Measurements from ENCODE around the gene OR52E2. TPM values are rescaled to one million over a fixed set of nuclear protein-coding genes. Genes with fewer than 3 reads are reported as not detected.

Gene OR52E2
- total RNA-seq, 1 experiment from 2014 or later, result not detected

- no peaks in the 10 kb centered on the region for H3K36me3 Mint-ChIP-seq (ENCODE audit: insufficient read depth, unreplicated experiment)
- H3K27ac Mint-ChIP-seq (ENCODE audit: unreplicated experiment), result no peak overlapping the region
- DNase-seq, result no peak
- H3K27me3 Mint-ChIP-seq (ENCODE audit: unreplicated experiment), result no peaks in the 10 kb centered on the region
- CTCF ChIA-PET, result no interaction called here
- no peaks in the 10 kb centered on the region for H3K4me1 Mint-ChIP-seq (ENCODE audit: low read depth, unreplicated experiment)
- intact Hi-C loops (cut with micrococcal nuclease; ENCODE audit: unreplicated experiment), result no loop called here
- peaks cover 2% of the 10 kb centered on the region for H3K9me3 Mint-ChIP-seq (ENCODE audit: low read depth, unreplicated experiment)
- H3K4me3 Mint-ChIP-seq (ENCODE audit: low read depth, unreplicated experiment), result no peak overlapping the region
- BruUV-seq (replicated peaks), result no TSS peak
- no peak for TF ChIP-seq CTCF (IDR thresholded peaks at IDR 0.05; ENCODE audit: unreplicated experiment)
These were observed 36.6 kb upstream of the OR52E2 start for GRCh38 chr11:5096011-5096410.

GRCh38 chr11:5092821-5093585 is 33.6 kb upstream of the OR52E2 start:
- no peak overlapping the region for H3K27ac Mint-ChIP-seq (ENCODE audit: unreplicated experiment)
- H3K9me3 Mint-ChIP-seq (ENCODE audit: low read depth, unreplicated experiment), result peaks cover 2% of the 10 kb centered on the region
- H3K4me3 Mint-ChIP-seq (ENCODE audit: low read depth, unreplicated experiment), result no peak overlapping the region
- peaks cover 12% of the 10 kb centered on the region for H3K4me1 Mint-ChIP-seq (ENCODE audit: low read depth, unreplicated experiment)
- no peaks in the 10 kb centered on the region for H3K36me3 Mint-ChIP-seq (ENCODE audit: insufficient read depth, unreplicated experiment)
- CTCF ChIA-PET, result no interaction called here
- BruUV-seq (replicated peaks), result no TSS peak
- TF ChIP-seq CTCF (IDR thresholded peaks at IDR 0.05; ENCODE audit: unreplicated experiment), result no peak
- intact Hi-C loops (cut with micrococcal nuclease; ENCODE audit: unreplicated experiment), result no loop called here
- DNase-seq, result no peak
- H3K27me3 Mint-ChIP-seq (ENCODE audit: unreplicated experiment), result no peaks in the 10 kb centered on the region

GRCh38 chr11:5090668-5091067 is 31.2 kb upstream of the OR52E2 start:
- Mint-ChIP-seq H3K27ac (ENCODE audit: unreplicated experiment) (no peak overlapping the region), H3K4me1 (ENCODE audit: low read depth, unreplicated experiment) (peaks cover 12% of the 10 kb centered on the region), H3K36me3 (ENCODE audit: insufficient read depth, unreplicated experiment) (no peaks in the 10 kb centered on the region), H3K9me3 (ENCODE audit: low read depth, unreplicated experiment) (peaks cover 2% of the 10 kb centered on the region), H3K27me3 (ENCODE audit: unreplicated experiment) (no peaks in the 10 kb centered on the region), H3K4me3 (ENCODE audit: low read depth, unreplicated experiment) (no peak overlapping the region)
- intact Hi-C loops (cut with micrococcal nuclease; ENCODE audit: unreplicated experiment), result no loop called here
- no peak for TF ChIP-seq CTCF (IDR thresholded peaks at IDR 0.05; ENCODE audit: unreplicated experiment)
- DNase-seq, result no peak
- no TSS peak for BruUV-seq (replicated peaks)
- CTCF ChIA-PET, result no interaction called here

- no peak for DNase-seq
- H3K9me3 Mint-ChIP-seq (ENCODE audit: low read depth, unreplicated experiment), result peaks cover 2% of the 10 kb centered on the region
- no peaks in the 10 kb centered on the region for H3K27me3 Mint-ChIP-seq (ENCODE audit: unreplicated experiment)
- intact Hi-C loops (cut with micrococcal nuclease; ENCODE audit: unreplicated experiment), result no loop called here
- TF ChIP-seq CTCF (IDR thresholded peaks at IDR 0.05; ENCODE audit: unreplicated experiment), result no peak
- CTCF ChIA-PET, result no interaction called here
- no peak overlapping the region for H3K4me3 Mint-ChIP-seq (ENCODE audit: low read depth, unreplicated experiment)
- H3K4me1 Mint-ChIP-seq (ENCODE audit: low read depth, unreplicated experiment), result peaks cover 12% of the 10 kb centered on the region
- no peaks in the 10 kb centered on the region for H3K36me3 Mint-ChIP-seq (ENCODE audit: insufficient read depth, unreplicated experiment)
- BruUV-seq (replicated peaks), result no TSS peak
- H3K27ac Mint-ChIP-seq (ENCODE audit: unreplicated experiment), result no peak overlapping the region
These were observed 29.1 kb upstream of the OR52E2 start for GRCh38 chr11:5088556-5088955.

All from Calu3 (cell line).